ENCODE results near the gene ANKHD1.

GRCh38 chr5:140575309-140575708, 173.7 kb downstream of the ANKHD1 start:
- TF ChIP-seq CTCF (IDR thresholded peaks at IDR 0.05 in 4 of 5, conservative IDR thresholded peaks at IDR 0.05 in 1 of 5) (peak in 2 of 5 experiments; percentile 34 to 36), POLR2A (IDR thresholded peaks at IDR 0.05) (no peak)

Data from gastrocnemius medialis (tissue), 4 donors.